SK-N-SH treated with all-trans-retinoic acid at 6 μM for 48 hours (cell line): ENCODE results near the gene LCMT1.

ENCODE experiments used
- ATAC-seq: fragments of 200-7000 bp; cut with Tn5 transposase; 3 replicates; pipeline ENCODE4 v1.9.1; 2020; ENCODE audit warnings: mild to moderate bottlenecking, moderate library complexity
- CSDC2 ChIP-seq: fragments of 250-450 bp; sonication (Bioruptor Pico); IDR thresholded peaks from 2 replicates; pipeline ENCODE4 v1.5.0; 2020; ENCODE audit warnings: mild to moderate bottlenecking, moderate library complexity
- ESRRG ChIP-seq: fragments of 250-450 bp; sonication (Bioruptor Pico); IDR thresholded peaks from 2 replicates; pipeline ENCODE4 v1.6.1; 2021; ENCODE audit warnings: mild to moderate bottlenecking
- GLIS3 ChIP-seq: fragments of 250-450 bp; sonication (Bioruptor Pico); IDR thresholded peaks from 2 replicates; pipeline ENCODE4 v1.5.0; 2020; ENCODE audit warnings: mild to moderate bottlenecking, moderate library complexity
- ISL1 ChIP-seq: fragments of 250-450 bp; sonication (Bioruptor Pico); IDR thresholded peaks from 2 replicates; pipeline ENCODE4 v2.1.2; 2022; ENCODE audit warnings: mild to moderate bottlenecking, moderate library complexity
- OSR1 ChIP-seq: fragments of 250-450 bp; sonication (Bioruptor Pico); IDR thresholded peaks from 2 replicates; pipeline ENCODE4 v1.8.0; 2022; ENCODE audit warnings: moderate library complexity, mild to moderate bottlenecking, inconsistent platforms
- RARB ChIP-seq: fragments of 250-450 bp; sonication (Bioruptor Pico); IDR thresholded peaks from 2 replicates; pipeline ENCODE4 v1.8.0; 2021; ENCODE audit warnings: mild to moderate bottlenecking, moderate library complexity
- SNAI2 ChIP-seq: fragments of 250-450 bp; sonication (Bioruptor Pico); IDR thresholded peaks from 2 replicates; pipeline ENCODE4 v1.5.0; 2020; ENCODE audit warnings: mild to moderate bottlenecking, moderate library complexity
- TOX ChIP-seq: fragments of 250-450 bp; sonication (Bioruptor Pico); IDR thresholded peaks from 2 replicates; pipeline ENCODE4 v1.8.0; 2021; ENCODE audit warnings: mild to moderate bottlenecking, moderate library complexity, borderline replicate concordance
- TSHZ2 ChIP-seq: fragments of 250-450 bp; sonication (Bioruptor Pico); IDR thresholded peaks from 2 replicates; pipeline ENCODE4 v1.5.0; 2020; ENCODE audit warnings: mild to moderate bottlenecking, moderate library complexity
- ZC3H10 ChIP-seq: fragments of 250-450 bp; sonication (Bioruptor Pico); IDR thresholded peaks from 2 replicates; pipeline ENCODE4 v1.5.1; 2021; ENCODE audit warnings: mild to moderate bottlenecking, moderate library complexity
- ZFP3 ChIP-seq: fragments of 250-450 bp; sonication (Bioruptor Pico); IDR thresholded peaks from 2 replicates; pipeline ENCODE4 v1.5.0; 2020; ENCODE audit warnings: mild to moderate bottlenecking, moderate library complexity
- ZNF565 ChIP-seq: fragments of 450-650 bp; formaldehyde crosslinking; conservative IDR thresholded peaks from 2 replicates; pipeline ENCODE4 v1.5.0; 2020; ENCODE audit warnings: low read depth, mild to moderate bottlenecking, moderate library complexity
- ZNF70 ChIP-seq: fragments of 450-650 bp; formaldehyde crosslinking; IDR thresholded peaks from 2 replicates; pipeline ENCODE4 v1.5.0; 2020; ENCODE audit warnings: mild to moderate bottlenecking, moderate library complexity
- ZNF8 ChIP-seq: fragments of 450-650 bp; formaldehyde crosslinking; IDR thresholded peaks from 2 replicates; pipeline ENCODE4 v1.5.0; 2020; ENCODE audit warnings: mild to moderate bottlenecking, moderate library complexity
- TF ChIP-seq, protein P1 (sequence below): fragments of 250-450 bp; sonication (Bioruptor Pico); IDR thresholded peaks from 2 replicates; pipeline ENCODE4 v1.5.1; 2020; ENCODE audit warnings: low read depth, mild to moderate bottlenecking, moderate library complexity
- TF ChIP-seq, protein P2 (sequence below): fragments of 250-450 bp; sonication (Bioruptor Pico); IDR thresholded peaks from 2 replicates; pipeline ENCODE4 v1.5.1; 2021; ENCODE audit warnings: mild to moderate bottlenecking, moderate library complexity
- TF ChIP-seq, protein P3 (sequence below): fragments of 250-450 bp; sonication (Bioruptor Pico); IDR thresholded peaks from 2 replicates; pipeline ENCODE4 v1.8.0; 2020; ENCODE audit warnings: mild to moderate bottlenecking, moderate library complexity, borderline replicate concordance

LCMT1 gene

DNA sequence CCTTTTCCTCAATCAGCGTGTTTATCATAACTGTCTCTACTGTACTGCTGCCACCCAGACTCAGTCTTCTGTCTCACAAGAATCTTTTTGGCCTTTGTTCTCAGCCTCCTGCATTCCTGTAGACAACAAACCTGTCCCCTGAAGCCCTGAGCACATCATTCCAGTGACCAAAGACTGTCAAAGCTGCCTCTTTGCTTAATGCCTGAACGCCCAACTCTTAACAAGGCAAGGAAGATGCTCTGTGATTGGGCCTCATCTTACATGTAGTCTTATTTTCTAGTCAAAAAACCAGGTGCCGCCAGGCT lies 75.9 kb downstream of the LCMT1 start:
- no peak for ATAC-seq
- TF ChIP-seq, protein P1, sequence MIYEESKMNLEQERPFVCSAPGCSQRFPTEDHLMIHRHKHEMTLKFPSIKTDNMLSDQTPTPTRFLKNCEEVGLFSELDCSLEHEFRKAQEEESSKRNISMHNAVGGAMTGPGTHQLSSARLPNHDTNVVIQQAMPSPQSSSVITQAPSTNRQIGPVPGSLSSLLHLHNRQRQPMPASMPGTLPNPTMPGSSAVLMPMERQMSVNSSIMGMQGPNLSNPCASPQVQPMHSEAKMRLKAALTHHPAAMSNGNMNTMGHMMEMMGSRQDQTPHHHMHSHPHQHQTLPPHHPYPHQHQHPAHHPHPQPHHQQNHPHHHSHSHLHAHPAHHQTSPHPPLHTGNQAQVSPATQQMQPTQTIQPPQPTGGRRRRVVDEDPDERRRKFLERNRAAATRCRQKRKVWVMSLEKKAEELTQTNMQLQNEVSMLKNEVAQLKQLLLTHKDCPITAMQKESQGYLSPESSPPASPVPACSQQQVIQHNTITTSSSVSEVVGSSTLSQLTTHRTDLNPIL (CRISPR knock-in tag): no peak
- TF ChIP-seq ISL1 (no peak), ZFP3 (no peak)

- no peak for TF ChIP-seq ZNF565 (CRISPR knock-in tag)
- no peak for TF ChIP-seq SNAI2 (CRISPR knock-in tag)
- no peak for TF ChIP-seq TOX
- TF ChIP-seq, protein P2, sequence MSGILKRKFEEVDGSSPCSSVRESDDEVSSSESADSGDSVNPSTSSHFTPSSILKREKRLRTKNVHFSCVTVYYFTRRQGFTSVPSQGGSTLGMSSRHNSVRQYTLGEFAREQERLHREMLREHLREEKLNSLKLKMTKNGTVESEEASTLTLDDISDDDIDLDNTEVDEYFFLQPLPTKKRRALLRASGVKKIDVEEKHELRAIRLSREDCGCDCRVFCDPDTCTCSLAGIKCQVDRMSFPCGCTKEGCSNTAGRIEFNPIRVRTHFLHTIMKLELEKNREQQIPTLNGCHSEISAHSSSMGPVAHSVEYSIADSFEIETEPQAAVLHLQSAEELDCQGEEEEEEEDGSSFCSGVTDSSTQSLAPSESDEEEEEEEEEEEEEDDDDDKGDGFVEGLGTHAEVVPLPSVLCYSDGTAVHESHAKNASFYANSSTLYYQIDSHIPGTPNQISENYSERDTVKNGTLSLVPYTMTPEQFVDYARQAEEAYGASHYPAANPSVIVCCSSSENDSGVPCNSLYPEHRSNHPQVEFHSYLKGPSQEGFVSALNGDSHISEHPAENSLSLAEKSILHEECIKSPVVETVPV (CRISPR knock-in tag): no peak
- ATAC-seq: no peak
Measured at GRCh38 chr16:25189305-25189704, 77.8 kb downstream of the LCMT1 start.

DNA sequence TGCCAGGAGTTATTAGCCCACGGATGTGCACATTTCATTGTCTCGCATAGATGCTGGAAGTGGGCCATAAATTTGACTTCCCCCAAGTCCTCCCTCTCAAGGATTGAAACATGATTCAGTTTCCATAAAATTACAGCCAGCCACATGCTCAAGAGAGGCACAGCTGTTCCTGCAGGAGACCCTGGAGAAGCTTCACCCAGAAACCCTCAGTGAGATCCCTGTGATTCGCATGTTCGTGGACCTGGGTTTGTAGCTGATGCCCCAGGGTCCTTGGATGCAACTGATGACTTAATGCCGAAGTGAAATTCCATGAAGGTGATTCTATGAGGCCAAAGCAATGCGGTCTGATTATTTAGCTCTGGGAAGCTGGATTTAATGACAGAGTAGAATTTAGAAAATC lies 80.6 kb downstream of the LCMT1 start:
- no peak for ATAC-seq
- TF ChIP-seq, protein P1 (CRISPR knock-in tag): no peak
- TF ChIP-seq ZFP3: no peak
- TF ChIP-seq, all 23 proteins: peak for 0

DNA sequence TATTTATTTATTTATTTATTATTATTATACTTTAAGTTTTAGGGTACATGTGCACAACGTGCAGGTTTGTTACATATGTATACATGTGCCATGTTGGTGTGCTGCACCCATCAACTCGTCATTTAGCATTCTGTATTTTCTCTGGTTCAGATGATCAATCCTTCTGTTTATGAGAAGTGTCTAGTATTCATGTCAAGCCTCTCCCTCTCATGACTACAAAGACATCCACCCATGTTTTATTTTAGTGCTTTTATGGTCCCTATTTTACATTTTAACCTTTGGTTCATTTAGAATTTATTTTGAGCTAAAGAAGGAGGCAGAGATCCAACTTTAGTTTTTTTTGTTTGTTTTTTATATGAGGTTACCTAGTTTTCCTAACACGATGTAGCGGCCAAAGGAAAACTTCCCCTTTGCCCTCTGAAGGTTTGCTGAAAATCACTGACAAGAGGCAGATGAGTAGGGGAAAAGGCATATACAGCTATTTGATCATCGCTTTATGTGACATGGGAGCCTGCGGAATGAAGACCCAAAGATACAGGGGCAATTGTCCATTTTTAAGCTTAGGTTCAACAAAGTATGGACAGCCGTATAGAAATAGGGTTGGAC lies 82.8 kb downstream of the LCMT1 start:
- no peak for ATAC-seq

DNA sequence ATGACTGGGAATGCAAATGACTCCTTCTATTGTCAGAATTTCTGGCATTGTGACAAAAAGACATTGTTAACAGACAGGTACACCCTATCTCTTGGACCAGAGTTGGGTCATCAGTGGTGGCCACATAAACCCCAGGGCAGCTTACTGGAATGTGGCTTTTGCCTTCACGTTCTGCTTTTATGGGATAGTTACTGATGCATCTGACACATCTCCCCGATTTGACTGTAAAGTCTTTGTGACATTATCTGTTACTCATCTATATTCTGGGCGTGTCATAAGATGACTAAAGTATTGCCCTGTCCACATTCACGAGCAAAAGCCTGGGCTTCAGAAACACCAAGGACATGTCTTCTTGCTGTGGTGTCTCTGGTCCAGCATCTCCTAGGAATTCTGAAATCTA lies 86.5 kb downstream of the LCMT1 start:
- TF ChIP-seq, protein P1 (CRISPR knock-in tag): no peak
- TF ChIP-seq ZC3H10 (CRISPR knock-in tag): no peak
- no peak for TF ChIP-seq ZNF565 (CRISPR knock-in tag)
- no peak for TF ChIP-seq RARB (CRISPR knock-in tag)
- no peak for TF ChIP-seq OSR1 (CRISPR knock-in tag)
- TF ChIP-seq GLIS3 (CRISPR knock-in tag): no peak
- no peak for TF ChIP-seq ZNF70 (CRISPR knock-in tag)
- no peak; the same call in 1 of the 3 replicates for ATAC-seq

More for the DNA sequence above, 82.8 kb downstream of the LCMT1 start:
- no peak for TF ChIP-seq ZNF8 (CRISPR knock-in tag)
- no peak for TF ChIP-seq CSDC2
- TF ChIP-seq ISL1: no peak
- no peak for TF ChIP-seq GLIS3 (CRISPR knock-in tag)
- TF ChIP-seq, all 23 proteins: peak for 0

GRCh38 chr16:25199457-25199856 lies 87.9 kb downstream of the LCMT1 start:
- TF ChIP-seq, protein P3, sequence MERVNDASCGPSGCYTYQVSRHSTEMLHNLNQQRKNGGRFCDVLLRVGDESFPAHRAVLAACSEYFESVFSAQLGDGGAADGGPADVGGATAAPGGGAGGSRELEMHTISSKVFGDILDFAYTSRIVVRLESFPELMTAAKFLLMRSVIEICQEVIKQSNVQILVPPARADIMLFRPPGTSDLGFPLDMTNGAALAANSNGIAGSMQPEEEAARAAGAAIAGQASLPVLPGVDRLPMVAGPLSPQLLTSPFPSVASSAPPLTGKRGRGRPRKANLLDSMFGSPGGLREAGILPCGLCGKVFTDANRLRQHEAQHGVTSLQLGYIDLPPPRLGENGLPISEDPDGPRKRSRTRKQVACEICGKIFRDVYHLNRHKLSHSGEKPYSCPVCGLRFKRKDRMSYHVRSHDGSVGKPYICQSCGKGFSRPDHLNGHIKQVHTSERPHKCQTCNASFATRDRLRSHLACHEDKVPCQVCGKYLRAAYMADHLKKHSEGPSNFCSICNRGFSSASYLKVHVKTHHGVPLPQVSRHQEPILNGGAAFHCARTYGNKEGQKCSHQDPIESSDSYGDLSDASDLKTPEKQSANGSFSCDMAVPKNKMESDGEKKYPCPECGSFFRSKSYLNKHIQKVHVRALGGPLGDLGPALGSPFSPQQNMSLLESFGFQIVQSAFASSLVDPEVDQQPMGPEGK: no peak
- TF ChIP-seq ESRRG (CRISPR knock-in tag) (no peak), OSR1 (CRISPR knock-in tag) (no peak), ZNF70 (CRISPR knock-in tag) (no peak), ZNF565 (CRISPR knock-in tag) (no peak), TSHZ2 (CRISPR knock-in tag) (no peak), ZNF8 (CRISPR knock-in tag) (no peak), SNAI2 (CRISPR knock-in tag) (no peak)
- TF ChIP-seq, protein P2 (CRISPR knock-in tag): no peak
- TF ChIP-seq, all 23 proteins: peak for 0
- no peak for ATAC-seq
